ENCODE data around the gene LRP1B. TPM values are rescaled to one million over a fixed set of nuclear protein-coding genes. Genes with fewer than 3 reads are reported as not detected.

The LRP1B gene
- total and polyA plus RNA-seq, 5 donors from 2014 or later = not detected

DNA sequence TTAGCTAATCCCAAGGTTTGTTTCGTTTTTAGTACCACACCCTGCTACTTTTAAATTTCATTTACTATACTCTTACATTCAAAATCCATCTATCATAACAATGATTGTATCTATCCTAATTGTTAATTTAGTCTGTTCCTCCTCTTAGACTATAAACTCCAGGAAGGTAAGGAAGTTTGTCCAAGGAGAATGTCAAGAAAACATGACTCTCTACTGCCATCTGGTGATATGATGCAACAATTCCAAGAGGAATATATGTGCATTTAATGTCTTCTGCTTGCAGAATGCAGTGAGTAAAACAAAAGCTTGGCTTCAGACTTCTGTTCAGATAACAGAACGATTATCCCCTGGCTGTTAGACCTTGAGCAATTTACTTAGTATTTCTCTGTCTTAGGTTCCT is 1267.1 kb downstream of the LRP1B start:
- no peaks in the 10 kb centered on the region for H3K27me3 Mint-ChIP-seq
- no peak for ATAC-seq (ENCODE audit: low read depth in 2 of 2)

GRCh38 chr2:140862181-140862580 is 1268.6 kb downstream of the LRP1B start:
- Histone ChIP-seq H3K36me3 (ENCODE audit: control insufficient read depth, insufficient read depth, low read length) (no peaks in the 10 kb centered on the region), H3K27me3 (ENCODE audit: control insufficient read depth, insufficient read depth, low read length) (no peaks in the 10 kb centered on the region), H3K9me3 (ENCODE audit: control insufficient read depth in 2 of 2, low read length in 2 of 2) (no peaks in the 10 kb centered on the region), H3K4me3 (ENCODE audit: low read depth, low read length) (no peak overlapping the region), H3K4me1 (ENCODE audit: control insufficient read depth, insufficient read depth, low read length, poor library complexity, severe bottlenecking) (no peaks in the 10 kb centered on the region), H3K27ac (ENCODE audit: insufficient read depth, low read length, poor library complexity, severe bottlenecking) (no peak overlapping the region)
- Mint-ChIP-seq H3K36me3 (no peaks in the 10 kb centered on the region), H3K27ac (no peak overlapping the region), H3K4me1 (no peaks in the 10 kb centered on the region), H3K27me3 (no peaks in the 10 kb centered on the region), H3K9me3 (peaks cover 3 to 28% (median 5%) of the 10 kb centered on the region in 7 donors), H3K4me3 (no peak overlapping the region)
- no peak for DNase-seq
- no peak for ATAC-seq (ENCODE audit: low read depth in 2 of 2)

More for the DNA sequence above, 1267.1 kb downstream of the LRP1B start:
- Mint-ChIP-seq H3K27ac (no peak overlapping the region), H3K36me3 (no peaks in the 10 kb centered on the region), H3K4me1 (no peaks in the 10 kb centered on the region), H3K9me3 (peaks cover 4 to 27% (median 6%) of the 10 kb centered on the region in 7 donors), H3K4me3 (no peak overlapping the region)
- Histone ChIP-seq H3K36me3 (ENCODE audit: control insufficient read depth, insufficient read depth, low read length) (no peaks in the 10 kb centered on the region), H3K9me3 (ENCODE audit: control insufficient read depth in 2 of 2, low read length in 2 of 2) (no peaks in the 10 kb centered on the region), H3K27ac (ENCODE audit: insufficient read depth, low read length, poor library complexity, severe bottlenecking) (no peak overlapping the region), H3K4me3 (ENCODE audit: low read depth, low read length) (no peak overlapping the region), H3K27me3 (ENCODE audit: control insufficient read depth, insufficient read depth, low read length) (no peaks in the 10 kb centered on the region), H3K4me1 (ENCODE audit: control insufficient read depth, insufficient read depth, low read length, poor library complexity, severe bottlenecking) (no peaks in the 10 kb centered on the region)
- no peak for DNase-seq

DNA sequence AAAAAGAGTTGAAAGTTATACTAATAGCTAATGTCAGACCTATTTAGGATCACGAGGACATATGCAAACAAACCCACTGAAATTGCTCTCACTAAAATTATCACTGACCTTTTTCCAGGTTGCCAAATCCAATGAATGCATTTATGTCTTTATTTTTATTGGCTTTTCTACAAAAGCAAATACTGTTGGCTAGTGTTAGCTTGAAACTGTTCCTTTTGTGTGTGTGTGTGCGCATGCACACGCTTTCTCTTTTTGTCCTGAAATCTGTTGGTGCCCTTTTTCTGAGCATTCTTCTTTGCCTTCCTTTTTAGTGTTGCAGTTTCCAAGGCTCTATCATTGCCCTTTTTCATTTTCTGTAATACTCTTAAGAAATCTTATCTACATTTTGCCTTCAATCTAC is 1269.2 kb downstream of the LRP1B start:
- H3K36me3 ChIP-seq (ENCODE audit: control insufficient read depth, insufficient read depth, low read length) = no peaks in the 10 kb centered on the region
- no peaks in the 10 kb centered on the region for H3K4me1 ChIP-seq (ENCODE audit: control insufficient read depth, insufficient read depth, low read length, poor library complexity, severe bottlenecking)
- H3K27ac ChIP-seq (ENCODE audit: insufficient read depth, low read length, poor library complexity, severe bottlenecking) = no peak overlapping the region
- Mint-ChIP-seq H3K4me1 (no peaks in the 10 kb centered on the region), H3K36me3 (no peaks in the 10 kb centered on the region), H3K4me3 (no peak overlapping the region), H3K9me3 (peaks cover 3 to 28% (median 5%) of the 10 kb centered on the region in 7 donors), H3K27ac (no peak overlapping the region), H3K27me3 (no peaks in the 10 kb centered on the region)
- DNase-seq = no peak
- H3K27me3 ChIP-seq (ENCODE audit: control insufficient read depth, insufficient read depth, low read length) = no peaks in the 10 kb centered on the region
- no peak overlapping the region for H3K4me3 ChIP-seq (ENCODE audit: low read depth, low read length)
- H3K9me3 ChIP-seq (ENCODE audit: control insufficient read depth in 2 of 2, low read length in 2 of 2) = no peaks in the 10 kb centered on the region
- ATAC-seq (ENCODE audit: low read depth in 2 of 2) = no peak

DNA sequence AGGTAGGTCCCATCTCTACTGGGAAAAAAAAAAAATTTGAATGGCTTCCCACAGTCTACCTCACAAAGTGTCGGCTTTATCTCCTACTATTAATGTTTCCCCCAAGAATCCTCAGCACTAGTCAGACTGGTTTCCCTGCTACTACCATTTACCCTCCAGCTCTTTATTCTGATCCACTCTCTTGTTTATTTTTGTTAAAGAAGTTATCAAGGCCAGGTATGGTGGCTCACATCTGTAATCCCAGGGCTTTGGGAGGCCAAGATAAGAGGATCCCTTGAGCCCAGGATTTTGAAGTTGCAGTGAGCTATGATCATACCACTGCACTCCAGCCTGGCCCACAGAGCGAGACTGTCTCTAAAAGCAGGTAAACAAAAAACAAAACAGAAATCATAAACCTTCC is 1275.3 kb downstream of the LRP1B start:
- no peak for DNase-seq
- Histone ChIP-seq H3K4me1 (ENCODE audit: control insufficient read depth, insufficient read depth, low read length, poor library complexity, severe bottlenecking) (no peaks in the 10 kb centered on the region), H3K9me3 (ENCODE audit: control insufficient read depth in 2 of 2, low read length in 2 of 2) (no peaks in the 10 kb centered on the region), H3K27me3 (ENCODE audit: control insufficient read depth, insufficient read depth, low read length) (no peaks in the 10 kb centered on the region), H3K4me3 (ENCODE audit: low read depth, low read length) (no peak overlapping the region), H3K27ac (ENCODE audit: insufficient read depth, low read length, poor library complexity, severe bottlenecking) (no peak overlapping the region), H3K36me3 (ENCODE audit: control insufficient read depth, insufficient read depth, low read length) (no peaks in the 10 kb centered on the region)
- no peaks in the 10 kb centered on the region for H3K36me3 Mint-ChIP-seq
- H3K27me3 Mint-ChIP-seq = no peaks in the 10 kb centered on the region
- H3K27ac Mint-ChIP-seq = no peak overlapping the region
- no peak overlapping the region for H3K4me3 Mint-ChIP-seq
- H3K4me1 Mint-ChIP-seq = no peaks in the 10 kb centered on the region
- ATAC-seq (ENCODE audit: low read depth in 2 of 2) = no peak
- peaks cover 0 to 18% (median 3%) of the 10 kb centered on the region in 7 donors for H3K9me3 Mint-ChIP-seq

GRCh38 chr2:140851258-140851981 is 1279.4 kb downstream of the LRP1B start:
- Histone ChIP-seq H3K27ac (ENCODE audit: insufficient read depth, low read length, poor library complexity, severe bottlenecking) (no peak overlapping the region), H3K36me3 (ENCODE audit: control insufficient read depth, insufficient read depth, low read length) (no peaks in the 10 kb centered on the region), H3K4me1 (ENCODE audit: control insufficient read depth, insufficient read depth, low read length, poor library complexity, severe bottlenecking) (no peaks in the 10 kb centered on the region), H3K9me3 (ENCODE audit: control insufficient read depth in 2 of 2, low read length in 2 of 2) (no peaks in the 10 kb centered on the region), H3K4me3 (ENCODE audit: low read depth, low read length) (no peak overlapping the region), H3K27me3 (ENCODE audit: control insufficient read depth, insufficient read depth, low read length) (no peaks in the 10 kb centered on the region)
- ATAC-seq (ENCODE audit: low read depth in 2 of 2) (no peak), DNase-seq (no peak)
- no peaks in the 10 kb centered on the region for H3K4me1 Mint-ChIP-seq
- H3K27me3 Mint-ChIP-seq = no peaks in the 10 kb centered on the region
- no peaks in the 10 kb centered on the region for H3K36me3 Mint-ChIP-seq
- no peak overlapping the region for H3K27ac Mint-ChIP-seq
- no peak overlapping the region for H3K4me3 Mint-ChIP-seq
- H3K9me3 Mint-ChIP-seq = peaks cover 3 to 24% (median 6%) of the 10 kb centered on the region in 7 donors

GRCh38 chr2:140843186-140843585 is 1287.6 kb downstream of the LRP1B start:
- no peak overlapping the region for H3K27ac ChIP-seq (ENCODE audit: insufficient read depth, low read length, poor library complexity, severe bottlenecking)
- no peaks in the 10 kb centered on the region for H3K27me3 Mint-ChIP-seq
- no peak overlapping the region for H3K4me3 Mint-ChIP-seq
- no peaks in the 10 kb centered on the region for H3K36me3 ChIP-seq (ENCODE audit: control insufficient read depth, insufficient read depth, low read length)
- DNase-seq (no peak), ATAC-seq (ENCODE audit: low read depth in 2 of 2) (no peak)
- no peaks in the 10 kb centered on the region for H3K27me3 ChIP-seq (ENCODE audit: control insufficient read depth, insufficient read depth, low read length)
- no peaks in the 10 kb centered on the region for H3K9me3 ChIP-seq (ENCODE audit: control insufficient read depth in 2 of 2, low read length in 2 of 2)
- no peak overlapping the region for H3K4me3 ChIP-seq (ENCODE audit: low read depth, low read length)
- peaks cover 1 to 10% (median 5%) of the 10 kb centered on the region in 7 donors for H3K9me3 Mint-ChIP-seq
- H3K4me1 Mint-ChIP-seq = no peaks in the 10 kb centered on the region
- H3K4me1 ChIP-seq (ENCODE audit: control insufficient read depth, insufficient read depth, low read length, poor library complexity, severe bottlenecking) = no peaks in the 10 kb centered on the region
- no peak overlapping the region for H3K27ac Mint-ChIP-seq
- H3K36me3 Mint-ChIP-seq = no peaks in the 10 kb centered on the region

DNA sequence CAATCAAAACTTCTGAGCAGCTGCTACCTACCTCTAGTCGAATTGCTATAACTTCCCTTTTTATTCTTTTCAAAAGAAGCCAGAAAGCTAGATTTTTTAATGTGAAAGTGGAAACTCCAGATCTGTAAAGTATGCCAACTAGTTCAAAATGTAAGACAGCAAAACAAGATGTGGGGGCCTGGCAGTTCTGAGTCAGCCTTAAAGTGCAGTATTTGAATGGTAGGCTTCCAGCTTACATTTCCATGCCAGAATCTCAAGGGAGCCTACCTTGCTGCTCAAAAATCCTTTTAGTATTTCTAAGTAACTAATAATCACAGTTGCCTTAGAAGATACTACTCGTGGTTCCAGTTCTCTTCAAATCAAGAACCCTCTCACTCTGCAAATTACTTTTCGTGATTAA is 1288.7 kb downstream of the LRP1B start:
- H3K4me3 Mint-ChIP-seq = no peak overlapping the region
- Histone ChIP-seq H3K9me3 (ENCODE audit: control insufficient read depth in 2 of 2, low read length in 2 of 2) (no peaks in the 10 kb centered on the region), H3K4me3 (ENCODE audit: low read depth, low read length) (no peak overlapping the region), H3K27me3 (ENCODE audit: control insufficient read depth, insufficient read depth, low read length) (no peaks in the 10 kb centered on the region), H3K4me1 (ENCODE audit: control insufficient read depth, insufficient read depth, low read length, poor library complexity, severe bottlenecking) (no peaks in the 10 kb centered on the region), H3K27ac (ENCODE audit: insufficient read depth, low read length, poor library complexity, severe bottlenecking) (no peak overlapping the region), H3K36me3 (ENCODE audit: control insufficient read depth, insufficient read depth, low read length) (no peaks in the 10 kb centered on the region)
- no peak overlapping the region for H3K27ac Mint-ChIP-seq
- H3K4me1 Mint-ChIP-seq = no peaks in the 10 kb centered on the region
- H3K36me3 Mint-ChIP-seq = no peaks in the 10 kb centered on the region
- DNase-seq (no peak), ATAC-seq (ENCODE audit: low read depth in 2 of 2) (no peak)
- H3K27me3 Mint-ChIP-seq = no peaks in the 10 kb centered on the region
- peaks cover 2 to 9% (median 4%) of the 10 kb centered on the region in 7 donors for H3K9me3 Mint-ChIP-seq

GRCh38 chr2:140841141-140841540 is 1289.7 kb downstream of the LRP1B start:
- H3K27me3 Mint-ChIP-seq = no peaks in the 10 kb centered on the region
- H3K4me1 Mint-ChIP-seq = no peaks in the 10 kb centered on the region
- no peaks in the 10 kb centered on the region for H3K27me3 ChIP-seq (ENCODE audit: control insufficient read depth, insufficient read depth, low read length)
- no peak overlapping the region for H3K27ac Mint-ChIP-seq
- H3K9me3 ChIP-seq (ENCODE audit: control insufficient read depth in 2 of 2, low read length in 2 of 2) = no peaks in the 10 kb centered on the region
- H3K27ac ChIP-seq (ENCODE audit: insufficient read depth, low read length, poor library complexity, severe bottlenecking) = no peak overlapping the region
- H3K4me1 ChIP-seq (ENCODE audit: control insufficient read depth, insufficient read depth, low read length, poor library complexity, severe bottlenecking) = no peaks in the 10 kb centered on the region
- no peak overlapping the region for H3K4me3 ChIP-seq (ENCODE audit: low read depth, low read length)
- H3K36me3 ChIP-seq (ENCODE audit: control insufficient read depth, insufficient read depth, low read length) = no peaks in the 10 kb centered on the region
- no peak overlapping the region for H3K4me3 Mint-ChIP-seq
- peaks cover 0 to 13% (median 5%) of the 10 kb centered on the region in 7 donors for H3K9me3 Mint-ChIP-seq
- no peak for ATAC-seq (ENCODE audit: low read depth in 2 of 2)
- H3K36me3 Mint-ChIP-seq = no peaks in the 10 kb centered on the region
- DNase-seq = no peak

Measured in CD4-positive, CD25-positive, alpha-beta regulatory T cell (primary cell).